PC-3 (cell line): Measurements from ENCODE around the gene CERS6.

Experiments used
- CTCF ChIP-seq: fragments of 300-600 bp; sonication (generic); conservative IDR thresholded peaks from 2 replicates; pipeline ENCODE4 v1.5.1; 2017; ENCODE audit warnings: antibody characterized with exemption, low read depth, mild to moderate bottlenecking, low read length
- EZH2 ChIP-seq: fragments of 300-600 bp; sonication (generic); IDR thresholded peaks from one replicate; pipeline ENCODE4 v1.6.1; 2017; ENCODE audit warnings: antibody characterized with exemption, mild to moderate bottlenecking, low read length; ENCODE audit not compliant: unreplicated experiment

- TF ChIP-seq EZH2: no peak
- no peak for TF ChIP-seq CTCF
Observed at GRCh38 chr2:168722592-168722991, 266.5 kb downstream of the CERS6 start.
